Tibial nerve (tissue), 4 donors: ENCODE data around the gene RPP30.

ENCODE experiments used
- CTCF ChIP-seq, 5 experiments: fragments of 200-600 bp in 3 of 5; fragments of 450-650 bp in 2 of 5; sonication (generic) in 3 of 5; IDR thresholded peaks; one replicate each; pipeline ENCODE4 v1.5.1; 2016 to 2019; ENCODE audit warnings: antibody characterized with exemption in 5 of 5, mild to moderate bottlenecking in 3 of 5, moderate library complexity in 2 of 5
- EP300 ChIP-seq, 2 donors: sonication (generic); formaldehyde crosslinking; IDR thresholded peaks; one replicate each; pipeline ENCODE4 v1.6.1; 2017; ENCODE audit warnings: antibody characterized with exemption in 2 of 2, mild to moderate bottlenecking in 1 of 2

- TF ChIP-seq CTCF (IDR thresholded peaks at IDR 0.05): no peak
- TF ChIP-seq EP300 (IDR thresholded peaks at IDR 0.05): no peak
These were observed 25.0 kb upstream of the RPP30 start for GRCh38 chr10:90846746-90847145.
